Measurements from ENCODE around the gene LY6G6C.

DNA sequence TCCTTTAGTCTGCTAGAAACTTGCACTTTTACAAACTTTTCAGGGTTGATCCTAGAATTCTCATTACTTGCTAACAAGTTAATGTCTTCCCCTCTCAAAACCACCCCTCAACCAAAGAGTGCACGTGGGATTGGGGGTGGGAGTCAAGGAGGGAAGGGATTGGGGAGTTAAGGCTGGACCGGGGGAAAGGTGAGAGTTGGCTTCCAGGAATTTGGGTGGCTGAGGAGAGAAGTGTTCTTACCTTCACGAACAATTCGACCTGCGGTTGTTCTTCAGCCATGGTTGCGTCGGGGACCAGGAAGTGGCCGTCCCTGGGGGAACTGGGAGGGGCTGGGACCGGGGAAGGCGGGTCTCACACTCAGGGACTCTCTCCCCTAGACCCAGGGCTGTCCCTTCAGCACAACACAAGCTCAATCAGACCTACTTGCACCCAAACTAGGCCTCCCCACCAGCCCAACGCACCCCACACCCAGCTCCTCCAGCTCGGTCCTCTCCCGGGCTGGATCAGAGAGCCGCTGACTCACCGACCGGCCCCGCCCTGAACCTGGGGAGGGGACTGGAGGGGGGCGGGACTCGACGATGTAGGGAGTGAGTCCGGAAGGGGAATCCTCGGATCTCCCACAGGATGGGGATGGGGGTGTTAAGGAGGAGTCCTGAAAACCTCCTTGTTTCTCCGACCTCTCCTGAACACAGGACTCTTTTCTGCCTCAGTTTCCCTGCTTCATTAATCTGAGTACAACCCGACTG is 14.6 kb upstream of the LY6G6C start, which contains the start of gene CLIC1:
- TF ChIP-seq, protein P1, sequence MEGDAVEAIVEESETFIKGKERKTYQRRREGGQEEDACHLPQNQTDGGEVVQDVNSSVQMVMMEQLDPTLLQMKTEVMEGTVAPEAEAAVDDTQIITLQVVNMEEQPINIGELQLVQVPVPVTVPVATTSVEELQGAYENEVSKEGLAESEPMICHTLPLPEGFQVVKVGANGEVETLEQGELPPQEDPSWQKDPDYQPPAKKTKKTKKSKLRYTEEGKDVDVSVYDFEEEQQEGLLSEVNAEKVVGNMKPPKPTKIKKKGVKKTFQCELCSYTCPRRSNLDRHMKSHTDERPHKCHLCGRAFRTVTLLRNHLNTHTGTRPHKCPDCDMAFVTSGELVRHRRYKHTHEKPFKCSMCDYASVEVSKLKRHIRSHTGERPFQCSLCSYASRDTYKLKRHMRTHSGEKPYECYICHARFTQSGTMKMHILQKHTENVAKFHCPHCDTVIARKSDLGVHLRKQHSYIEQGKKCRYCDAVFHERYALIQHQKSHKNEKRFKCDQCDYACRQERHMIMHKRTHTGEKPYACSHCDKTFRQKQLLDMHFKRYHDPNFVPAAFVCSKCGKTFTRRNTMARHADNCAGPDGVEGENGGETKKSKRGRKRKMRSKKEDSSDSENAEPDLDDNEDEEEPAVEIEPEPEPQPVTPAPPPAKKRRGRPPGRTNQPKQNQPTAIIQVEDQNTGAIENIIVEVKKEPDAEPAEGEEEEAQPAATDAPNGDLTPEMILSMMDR (IDR thresholded peaks at IDR 0.05) = no peak
- peak; percentile 61 to 86 for TF ChIP-seq POLR2A (IDR thresholded peaks at IDR 0.05)
